Fibroblast of lung (primary cell): ENCODE data around the gene ANKUB1. TPM values are rescaled to one million over a fixed set of nuclear protein-coding genes. Genes with fewer than 3 reads are reported as not detected.

Source experiments
- DNase-seq, 2 donors: peaks; one replicate each; pipeline versions ENCODE4 v3.0.0 to v3.0.0-alpha.2; 2010; ENCODE audit warnings: low read depth in 2 of 2
- H2AFZ ChIP-seq: 2 replicates; pipeline ENCODE4 v1.5.1; 2012; ENCODE audit warnings: low read length, control low read depth, inconsistent platforms
- H3K27ac ChIP-seq: 2 replicates; pipeline ENCODE4 v1.5.1; 2011; ENCODE audit warnings: low read length, control low read depth; ENCODE audit not compliant: insufficient read depth
- H3K27me3 ChIP-seq: 2 replicates; pipeline ENCODE4 v1.5.1; 2011; ENCODE audit warnings: mild to moderate bottlenecking, low read length; ENCODE audit not compliant: control insufficient read depth, insufficient read depth
- H3K36me3 ChIP-seq: 2 replicates; pipeline ENCODE4 v1.5.1; 2011; ENCODE audit warnings: low read length; ENCODE audit not compliant: control insufficient read depth, insufficient read depth
- H3K4me1 ChIP-seq: 2 replicates; pipeline ENCODE4 v1.5.1; 2011; ENCODE audit warnings: low read length; ENCODE audit not compliant: control insufficient read depth, insufficient read depth; ENCODE audit errors: extremely low read depth
- H3K4me2 ChIP-seq: 2 replicates; pipeline ENCODE4 v1.5.1; 2011; ENCODE audit warnings: low read length, control low read depth; ENCODE audit not compliant: insufficient read depth; ENCODE audit errors: extremely low read depth
- H3K4me3 ChIP-seq, 4 experiments: fragments of 200-600 bp in 1 of 4; sonication (generic) in 1 of 4; replicated peaks in 1 of 4; 2 replicates each; pipeline ENCODE4 v1.5.1; 2011 to 2016; ENCODE audit warnings: low read length in 4 of 4, low read depth in 3 of 4, mild to moderate bottlenecking in 3 of 4, control low read depth in 2 of 4, inconsistent platforms in 1 of 4, mixed read lengths in 1 of 4; ENCODE audit not compliant: insufficient read depth in 1 of 4; ENCODE audit errors: control extremely low read depth in 1 of 4
- H3K79me2 ChIP-seq: 2 replicates; pipeline ENCODE4 v1.5.1; 2012; ENCODE audit warnings: mild to moderate bottlenecking, low read length, inconsistent platforms; ENCODE audit not compliant: control insufficient read depth, insufficient read depth
- H3K9ac ChIP-seq: 2 replicates; pipeline ENCODE4 v1.5.1; 2011; ENCODE audit warnings: mild to moderate bottlenecking, low read length, control low read depth; ENCODE audit not compliant: insufficient read depth
- H3K9me3 ChIP-seq: 2 replicates; pipeline ENCODE4 v1.5.1; 2012; ENCODE audit warnings: low read depth, low read length; ENCODE audit not compliant: control insufficient read depth, insufficient read depth
- H4K20me1 ChIP-seq: 2 replicates; pipeline ENCODE4 v1.5.1; 2011; ENCODE audit warnings: low read length; ENCODE audit not compliant: control insufficient read depth, insufficient read depth; ENCODE audit errors: extremely low read depth
- EZH2 ChIP-seq: IDR thresholded peaks from 2 replicates; pipeline ENCODE4 v1.5.1; 2012; ENCODE audit warnings: low read length, control low read depth, mild to moderate bottlenecking; ENCODE audit errors: missing control alignments
- polyA plus RNA-seq, 2 donors: library from polyadenylated mRNA; depleted of rRNA in 1 of 2; stranded (reverse) in 1 of 2; unstranded in 1 of 2; fragments of >200 nt; gene quantifications; 2 replicates each; pipeline ENCODE4 v1.2.1, GENCODE V29; 2011 to 2012; ENCODE audit warnings: missing spikeins in 1 of 2
- total RNA-seq: library from RNA; depleted of rRNA; stranded (reverse); fragments of >200 nt; gene quantifications from 2 replicates; pipeline ENCODE4 v1.2.1, GENCODE V29; 2014
- TF ChIP-seq, protein P1 (sequence below), 2 donors: IDR thresholded peaks in 1 of 2; conservative IDR thresholded peaks in 1 of 2; 1 replicate in 1 of 2; 2 replicates in 1 of 2; pipeline ENCODE4 v1.5.1; 2011 to 2012; ENCODE audit warnings: low read length in 2 of 2, control low read depth in 1 of 2, inconsistent platforms in 1 of 2, low read depth in 1 of 2, mild to moderate bottlenecking in 1 of 2

Gene ANKUB1
- total and polyA plus RNA-seq, 2 donors (not counting 1 experiment from before 2014, with no cell fraction given): not detected

DNA sequence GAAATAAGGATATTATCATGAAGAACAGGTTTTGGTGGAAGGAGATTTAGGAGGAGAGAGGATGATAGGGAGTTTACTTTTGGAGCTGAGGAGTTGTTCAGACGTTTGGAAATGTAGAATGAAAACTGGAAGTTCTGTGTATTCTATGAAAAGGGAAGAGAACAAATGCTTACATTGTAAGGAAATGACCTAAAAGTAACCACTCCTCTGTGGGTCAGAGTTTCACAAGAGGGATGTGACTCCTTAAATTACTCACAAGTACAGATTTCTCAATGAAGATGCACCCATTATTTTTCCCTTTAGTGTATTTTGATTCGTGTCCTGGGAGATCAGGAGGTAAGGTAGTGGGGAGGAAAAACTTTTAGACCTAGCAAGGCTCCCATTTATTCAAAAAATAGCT is 24.6 kb upstream of the ANKUB1 start:
- Histone ChIP-seq H4K20me1 (no peaks in the 10 kb centered on the region), H2AFZ (no peak overlapping the region), H3K9ac (no peak overlapping the region), H3K27me3 (no peaks in the 10 kb centered on the region), H3K4me3 (no peak overlapping the region), H3K79me2 (peaks cover 59% of the 10 kb centered on the region), H3K36me3 (no peaks in the 10 kb centered on the region), H3K27ac (no peak overlapping the region), H3K4me1 (peaks cover 4% of the 10 kb centered on the region), H3K4me2 (peak overlapping the region; percentile 48), H3K9me3 (no peaks in the 10 kb centered on the region)
- peak in 1 of 2 donors; percentile 83 for DNase-seq
- TF ChIP-seq, protein P1, sequence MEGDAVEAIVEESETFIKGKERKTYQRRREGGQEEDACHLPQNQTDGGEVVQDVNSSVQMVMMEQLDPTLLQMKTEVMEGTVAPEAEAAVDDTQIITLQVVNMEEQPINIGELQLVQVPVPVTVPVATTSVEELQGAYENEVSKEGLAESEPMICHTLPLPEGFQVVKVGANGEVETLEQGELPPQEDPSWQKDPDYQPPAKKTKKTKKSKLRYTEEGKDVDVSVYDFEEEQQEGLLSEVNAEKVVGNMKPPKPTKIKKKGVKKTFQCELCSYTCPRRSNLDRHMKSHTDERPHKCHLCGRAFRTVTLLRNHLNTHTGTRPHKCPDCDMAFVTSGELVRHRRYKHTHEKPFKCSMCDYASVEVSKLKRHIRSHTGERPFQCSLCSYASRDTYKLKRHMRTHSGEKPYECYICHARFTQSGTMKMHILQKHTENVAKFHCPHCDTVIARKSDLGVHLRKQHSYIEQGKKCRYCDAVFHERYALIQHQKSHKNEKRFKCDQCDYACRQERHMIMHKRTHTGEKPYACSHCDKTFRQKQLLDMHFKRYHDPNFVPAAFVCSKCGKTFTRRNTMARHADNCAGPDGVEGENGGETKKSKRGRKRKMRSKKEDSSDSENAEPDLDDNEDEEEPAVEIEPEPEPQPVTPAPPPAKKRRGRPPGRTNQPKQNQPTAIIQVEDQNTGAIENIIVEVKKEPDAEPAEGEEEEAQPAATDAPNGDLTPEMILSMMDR (conservative IDR thresholded peaks at IDR 0.05 in 1 of 2, IDR thresholded peaks at IDR 0.05 in 1 of 2; ENCODE audit: low read depth in 1 of 2, low read length in 2 of 2): no peak
- no peak for TF ChIP-seq EZH2

DNA sequence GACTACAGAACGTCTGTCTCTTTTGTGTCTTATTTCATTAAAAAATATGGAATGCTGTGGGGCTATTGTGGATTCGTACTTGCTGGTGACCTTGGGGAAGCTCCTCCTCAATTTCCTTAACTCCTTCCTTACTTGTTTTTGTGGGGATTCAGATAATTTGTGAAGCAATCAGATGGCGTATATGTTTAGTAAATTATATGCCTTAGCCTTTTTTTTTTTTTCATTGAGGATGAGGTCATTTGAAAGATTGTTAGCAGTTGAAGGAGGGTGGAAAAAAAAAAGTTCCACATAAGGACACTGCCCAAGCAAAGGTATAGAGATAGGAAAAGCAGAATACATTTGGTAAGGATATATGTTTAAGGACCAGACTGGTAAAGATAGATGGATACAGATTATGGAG is 24.0 kb upstream of the ANKUB1 start:
- no peaks in the 10 kb centered on the region for H4K20me1 ChIP-seq
- no peaks in the 10 kb centered on the region for H3K36me3 ChIP-seq
- H3K9ac ChIP-seq: no peak overlapping the region
- no peak overlapping the region for H3K4me2 ChIP-seq
- H3K4me3 ChIP-seq: no peak overlapping the region
- TF ChIP-seq, protein P1 (conservative IDR thresholded peaks at IDR 0.05 in 1 of 2, IDR thresholded peaks at IDR 0.05 in 1 of 2; ENCODE audit: low read depth in 1 of 2, low read length in 2 of 2): no peak
- no peak for TF ChIP-seq EZH2
- H3K4me1 ChIP-seq: peaks cover 4% of the 10 kb centered on the region
- no peaks in the 10 kb centered on the region for H3K27me3 ChIP-seq
- H3K79me2 ChIP-seq: peaks cover 55% of the 10 kb centered on the region
- no peak overlapping the region for H2AFZ ChIP-seq
- H3K27ac ChIP-seq: no peak overlapping the region
- H3K9me3 ChIP-seq: no peaks in the 10 kb centered on the region
- no peak for DNase-seq

DNA sequence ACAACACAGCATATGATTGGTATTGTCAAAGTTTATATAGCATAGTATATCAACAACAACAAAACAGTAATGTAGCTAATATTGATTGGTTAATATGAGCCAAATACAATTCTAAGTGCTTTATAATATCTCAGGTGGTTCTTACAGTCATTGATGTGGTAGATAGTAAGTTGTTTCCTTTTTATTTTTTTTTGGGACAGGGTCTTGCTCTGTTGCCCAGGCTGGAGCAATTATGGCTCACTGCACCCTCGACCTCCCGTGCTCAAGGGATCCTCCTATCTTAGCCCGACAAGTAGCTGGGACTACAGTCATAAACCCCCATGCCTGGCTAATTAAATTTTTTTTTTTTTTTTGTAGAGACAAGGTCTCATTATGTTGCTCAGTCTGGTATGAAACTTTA is 23.4 kb upstream of the ANKUB1 start:
- Histone ChIP-seq H3K4me1 (peaks cover 4% of the 10 kb centered on the region), H3K36me3 (no peaks in the 10 kb centered on the region), H2AFZ (no peak overlapping the region), H3K79me2 (peaks cover 53% of the 10 kb centered on the region), H3K9ac (no peak overlapping the region), H4K20me1 (no peaks in the 10 kb centered on the region), H3K9me3 (no peaks in the 10 kb centered on the region), H3K4me2 (no peak overlapping the region), H3K27ac (no peak overlapping the region), H3K4me3 (no peak overlapping the region), H3K27me3 (no peaks in the 10 kb centered on the region)
- TF ChIP-seq EZH2: no peak
- TF ChIP-seq, protein P1 (conservative IDR thresholded peaks at IDR 0.05 in 1 of 2, IDR thresholded peaks at IDR 0.05 in 1 of 2; ENCODE audit: low read depth in 1 of 2, low read length in 2 of 2): no peak
- no peak for DNase-seq
